ENCODE data around the gene PRKN.

The PRKN gene

GRCh38 chr6:162217811-162218493 is 509.6 kb downstream of the PRKN start:
- Histone ChIP-seq H3K27ac (ENCODE audit: low read depth, low read length) (no peak overlapping the region), H3K9ac (ENCODE audit: low read depth, low read length) (no peak overlapping the region), H3K4me3 (ENCODE audit: low read length) (no peak overlapping the region), H3K27me3 (ENCODE audit: insufficient read depth, low read length) (no peaks in the 10 kb centered on the region), H3K4me1 (ENCODE audit: insufficient read depth, low read length) (no peaks in the 10 kb centered on the region), H3K9me3 (ENCODE audit: insufficient read depth, low read depth, low read length) (no peaks in the 10 kb centered on the region), H3K36me3 (ENCODE audit: insufficient read depth, low read length) (no peaks in the 10 kb centered on the region)
- WGBS = 88% methylated on average over 11 of the region's 11 CpGs

GRCh38 chr6:162217058-162217457 is 510.5 kb downstream of the PRKN start:
- Histone ChIP-seq H3K27ac (ENCODE audit: low read depth, low read length) (no peak overlapping the region), H3K9me3 (ENCODE audit: insufficient read depth, low read depth, low read length) (no peaks in the 10 kb centered on the region), H3K4me1 (ENCODE audit: insufficient read depth, low read length) (no peaks in the 10 kb centered on the region), H3K9ac (ENCODE audit: low read depth, low read length) (no peak overlapping the region), H3K4me3 (ENCODE audit: low read length) (no peak overlapping the region), H3K36me3 (ENCODE audit: insufficient read depth, low read length) (no peaks in the 10 kb centered on the region), H3K27me3 (ENCODE audit: insufficient read depth, low read length) (no peaks in the 10 kb centered on the region)
- 90% methylated on average over 1 of the region's 1 CpG for WGBS

GRCh38 chr6:162211777-162212176 is 515.8 kb downstream of the PRKN start:
- no peak overlapping the region for H3K4me3 ChIP-seq (ENCODE audit: low read length)
- no peaks in the 10 kb centered on the region for H3K36me3 ChIP-seq (ENCODE audit: insufficient read depth, low read length)
- no peak overlapping the region for H3K9ac ChIP-seq (ENCODE audit: low read depth, low read length)
- no peaks in the 10 kb centered on the region for H3K9me3 ChIP-seq (ENCODE audit: insufficient read depth, low read depth, low read length)
- no peak overlapping the region for H3K27ac ChIP-seq (ENCODE audit: low read depth, low read length)
- peaks cover 6% of the 10 kb centered on the region for H3K4me1 ChIP-seq (ENCODE audit: insufficient read depth, low read length)
- no peaks in the 10 kb centered on the region for H3K27me3 ChIP-seq (ENCODE audit: insufficient read depth, low read length)
- WGBS = 95% methylated on average over 1 of the region's 1 CpG

GRCh38 chr6:162211022-162211421 is 516.5 kb downstream of the PRKN start:
- Histone ChIP-seq H3K27ac (ENCODE audit: low read depth, low read length) (no peak overlapping the region), H3K27me3 (ENCODE audit: insufficient read depth, low read length) (no peaks in the 10 kb centered on the region), H3K36me3 (ENCODE audit: insufficient read depth, low read length) (no peaks in the 10 kb centered on the region), H3K4me1 (ENCODE audit: insufficient read depth, low read length) (peaks cover 6% of the 10 kb centered on the region), H3K9ac (ENCODE audit: low read depth, low read length) (no peak overlapping the region), H3K9me3 (ENCODE audit: insufficient read depth, low read depth, low read length) (no peaks in the 10 kb centered on the region), H3K4me3 (ENCODE audit: low read length) (no peak overlapping the region)
- WGBS = 82% methylated on average over 3 of the region's 3 CpGs

GRCh38 chr6:162203287-162203686 is 524.3 kb downstream of the PRKN start:
- H3K27ac ChIP-seq (ENCODE audit: low read depth, low read length) = no peak overlapping the region
- no peaks in the 10 kb centered on the region for H3K9me3 ChIP-seq (ENCODE audit: insufficient read depth, low read depth, low read length)
- H3K4me1 ChIP-seq (ENCODE audit: insufficient read depth, low read length) = peaks cover 10% of the 10 kb centered on the region; the same call in 1 of the 2 replicates
- no peaks in the 10 kb centered on the region for H3K27me3 ChIP-seq (ENCODE audit: insufficient read depth, low read length)
- no peaks in the 10 kb centered on the region for H3K36me3 ChIP-seq (ENCODE audit: insufficient read depth, low read length)
- H3K9ac ChIP-seq (ENCODE audit: low read depth, low read length) = no peak overlapping the region
- H3K4me3 ChIP-seq (ENCODE audit: low read length) = no peak overlapping the region
- WGBS = 97% methylated on average over 5 of the region's 5 CpGs

GRCh38 chr6:162200945-162201690 is 526.4 kb downstream of the PRKN start:
- Histone ChIP-seq H3K4me1 (ENCODE audit: insufficient read depth, low read length) (peaks cover 13% of the 10 kb centered on the region; the same call in 1 of the 2 replicates), H3K4me3 (ENCODE audit: low read length) (no peak overlapping the region), H3K9ac (ENCODE audit: low read depth, low read length) (no peak overlapping the region), H3K27me3 (ENCODE audit: insufficient read depth, low read length) (no peaks in the 10 kb centered on the region), H3K36me3 (ENCODE audit: insufficient read depth, low read length) (no peaks in the 10 kb centered on the region), H3K9me3 (ENCODE audit: insufficient read depth, low read depth, low read length) (no peaks in the 10 kb centered on the region), H3K27ac (ENCODE audit: low read depth, low read length) (no peak overlapping the region)
- WGBS = 90% methylated on average over 9 of the region's 9 CpGs

GRCh38 chr6:162200041-162200440 is 527.5 kb downstream of the PRKN start:
- no peak overlapping the region for H3K27ac ChIP-seq (ENCODE audit: low read depth, low read length)
- no peaks in the 10 kb centered on the region for H3K36me3 ChIP-seq (ENCODE audit: insufficient read depth, low read length)
- H3K4me3 ChIP-seq (ENCODE audit: low read length) = no peak overlapping the region
- no peaks in the 10 kb centered on the region for H3K27me3 ChIP-seq (ENCODE audit: insufficient read depth, low read length)
- H3K9me3 ChIP-seq (ENCODE audit: insufficient read depth, low read depth, low read length) = no peaks in the 10 kb centered on the region
- no peak overlapping the region for H3K9ac ChIP-seq (ENCODE audit: low read depth, low read length)
- H3K4me1 ChIP-seq (ENCODE audit: insufficient read depth, low read length) = peaks cover 13% of the 10 kb centered on the region; the same call in 1 of the 2 replicates
- WGBS = 95% methylated on average over 9 of the region's 9 CpGs

- Histone ChIP-seq H3K4me1 (ENCODE audit: insufficient read depth, low read length) (peaks cover 13% of the 10 kb centered on the region; the same call in 1 of the 2 replicates), H3K27ac (ENCODE audit: low read depth, low read length) (no peak overlapping the region), H3K9me3 (ENCODE audit: insufficient read depth, low read depth, low read length) (no peaks in the 10 kb centered on the region), H3K9ac (ENCODE audit: low read depth, low read length) (no peak overlapping the region), H3K27me3 (ENCODE audit: insufficient read depth, low read length) (no peaks in the 10 kb centered on the region), H3K36me3 (ENCODE audit: insufficient read depth, low read length) (no peaks in the 10 kb centered on the region), H3K4me3 (ENCODE audit: low read length) (no peak overlapping the region)
- WGBS = 76% methylated on average over 3 of the region's 3 CpGs
Measured at GRCh38 chr6:162198925-162199324, 528.6 kb downstream of the PRKN start.

- Histone ChIP-seq H3K27me3 (ENCODE audit: insufficient read depth, low read length) (no peaks in the 10 kb centered on the region), H3K9ac (ENCODE audit: low read depth, low read length) (no peak overlapping the region), H3K4me3 (ENCODE audit: low read length) (no peak overlapping the region), H3K27ac (ENCODE audit: low read depth, low read length) (no peak overlapping the region), H3K9me3 (ENCODE audit: insufficient read depth, low read depth, low read length) (no peaks in the 10 kb centered on the region), H3K36me3 (ENCODE audit: insufficient read depth, low read length) (no peaks in the 10 kb centered on the region), H3K4me1 (ENCODE audit: insufficient read depth, low read length) (peaks cover 13% of the 10 kb centered on the region; the same call in 1 of the 2 replicates)
- WGBS = 63% methylated on average over 1 of the region's 1 CpG
Measured at GRCh38 chr6:162198076-162198475, 529.5 kb downstream of the PRKN start.

GRCh38 chr6:162195441-162195840 is 532.1 kb downstream of the PRKN start:
- Histone ChIP-seq H3K9me3 (ENCODE audit: insufficient read depth, low read depth, low read length) (no peaks in the 10 kb centered on the region), H3K4me3 (ENCODE audit: low read length) (no peak overlapping the region), H3K36me3 (ENCODE audit: insufficient read depth, low read length) (no peaks in the 10 kb centered on the region), H3K9ac (ENCODE audit: low read depth, low read length) (no peak overlapping the region), H3K4me1 (ENCODE audit: insufficient read depth, low read length) (peaks cover 6% of the 10 kb centered on the region; the same call in 1 of the 2 replicates), H3K27me3 (ENCODE audit: insufficient read depth, low read length) (no peaks in the 10 kb centered on the region), H3K27ac (ENCODE audit: low read depth, low read length) (no peak overlapping the region)
- WGBS = 96% methylated on average over 2 of the region's 2 CpGs

- Histone ChIP-seq H3K36me3 (ENCODE audit: insufficient read depth, low read length) (no peaks in the 10 kb centered on the region), H3K9me3 (ENCODE audit: insufficient read depth, low read depth, low read length) (no peaks in the 10 kb centered on the region), H3K9ac (ENCODE audit: low read depth, low read length) (no peak overlapping the region), H3K27ac (ENCODE audit: low read depth, low read length) (no peak overlapping the region), H3K4me1 (ENCODE audit: insufficient read depth, low read length) (no peaks in the 10 kb centered on the region), H3K4me3 (ENCODE audit: low read length) (no peak overlapping the region), H3K27me3 (ENCODE audit: insufficient read depth, low read length) (no peaks in the 10 kb centered on the region)
- WGBS = 95% methylated on average over 6 of the region's 6 CpGs
Measured at GRCh38 chr6:162190981-162191380, 536.6 kb downstream of the PRKN start.
